Activated naive CD4-positive, alpha-beta T cell treated with anti-CD3 and anti-CD28 coated beads, Interleukin-2, amount 50 U/mL, for 24 hours (primary cell): Measurements from ENCODE around the gene JAKMIP1.

ENCODE experiments used
- H3K27ac Mint-ChIP-seq: one replicate; pipeline ENCODE4 v1.8.0; 2021; ENCODE audit warnings: mild to moderate bottlenecking, mixed read lengths
- H3K27me3 Mint-ChIP-seq: one replicate; pipeline ENCODE4 v1.8.0; 2021; ENCODE audit warnings: mixed read lengths
- H3K36me3 Mint-ChIP-seq: one replicate; pipeline ENCODE4 v1.8.0; 2021; ENCODE audit warnings: mixed read lengths
- H3K4me1 Mint-ChIP-seq: one replicate; pipeline ENCODE4 v1.8.0; 2021; ENCODE audit warnings: mixed read lengths
- H3K4me3 Mint-ChIP-seq: one replicate; pipeline ENCODE4 v1.8.0; 2021; ENCODE audit warnings: mild to moderate bottlenecking, mixed read lengths
- H3K9me3 Mint-ChIP-seq: one replicate; pipeline ENCODE4 v1.8.0; 2021; ENCODE audit warnings: mixed read lengths

JAKMIP1 gene

GRCh38 chr4:6097581-6097980, 102.8 kb downstream of the JAKMIP1 start:
- Mint-ChIP-seq H3K4me1 (no peaks in the 10 kb centered on the region), H3K27ac (no peak overlapping the region), H3K4me3 (no peak overlapping the region), H3K36me3 (no peaks in the 10 kb centered on the region), H3K9me3 (no peaks in the 10 kb centered on the region), H3K27me3 (no peaks in the 10 kb centered on the region)

GRCh38 chr4:6095897-6096296, 104.5 kb downstream of the JAKMIP1 start:
- Mint-ChIP-seq H3K27ac (no peak overlapping the region), H3K27me3 (no peaks in the 10 kb centered on the region), H3K4me3 (no peak overlapping the region), H3K9me3 (no peaks in the 10 kb centered on the region), H3K4me1 (peaks cover 3% of the 10 kb centered on the region), H3K36me3 (no peaks in the 10 kb centered on the region)

- H3K4me3 Mint-ChIP-seq = no peak overlapping the region
- H3K4me1 Mint-ChIP-seq = peaks cover 3% of the 10 kb centered on the region
- no peaks in the 10 kb centered on the region for H3K9me3 Mint-ChIP-seq
- no peaks in the 10 kb centered on the region for H3K36me3 Mint-ChIP-seq
- no peaks in the 10 kb centered on the region for H3K27me3 Mint-ChIP-seq
- no peak overlapping the region for H3K27ac Mint-ChIP-seq
Measured at GRCh38 chr4:6095023-6095752, 105.2 kb downstream of the JAKMIP1 start.

GRCh38 chr4:6093671-6094070, 106.7 kb downstream of the JAKMIP1 start:
- Mint-ChIP-seq H3K4me3 (no peak overlapping the region), H3K9me3 (no peaks in the 10 kb centered on the region), H3K27ac (no peak overlapping the region), H3K36me3 (no peaks in the 10 kb centered on the region), H3K27me3 (no peaks in the 10 kb centered on the region), H3K4me1 (peaks cover 3% of the 10 kb centered on the region)

- H3K4me3 Mint-ChIP-seq = no peak overlapping the region
- H3K9me3 Mint-ChIP-seq = no peaks in the 10 kb centered on the region
- no peaks in the 10 kb centered on the region for H3K27me3 Mint-ChIP-seq
- no peaks in the 10 kb centered on the region for H3K36me3 Mint-ChIP-seq
- no peak overlapping the region for H3K27ac Mint-ChIP-seq
- peaks cover 3% of the 10 kb centered on the region for H3K4me1 Mint-ChIP-seq
Measured at GRCh38 chr4:6092971-6093370, 107.4 kb downstream of the JAKMIP1 start.

GRCh38 chr4:6092131-6092530, 108.2 kb downstream of the JAKMIP1 start:
- no peak overlapping the region for H3K27ac Mint-ChIP-seq
- no peaks in the 10 kb centered on the region for H3K27me3 Mint-ChIP-seq
- no peaks in the 10 kb centered on the region for H3K36me3 Mint-ChIP-seq
- no peaks in the 10 kb centered on the region for H3K9me3 Mint-ChIP-seq
- peaks cover 3% of the 10 kb centered on the region for H3K4me1 Mint-ChIP-seq
- no peak overlapping the region for H3K4me3 Mint-ChIP-seq

- peaks cover 3% of the 10 kb centered on the region for H3K4me1 Mint-ChIP-seq
- H3K27me3 Mint-ChIP-seq = no peaks in the 10 kb centered on the region
- H3K27ac Mint-ChIP-seq = no peak overlapping the region
- H3K36me3 Mint-ChIP-seq = no peaks in the 10 kb centered on the region
- no peaks in the 10 kb centered on the region for H3K9me3 Mint-ChIP-seq
- H3K4me3 Mint-ChIP-seq = no peak overlapping the region
Measured at GRCh38 chr4:6090931-6091330, 109.4 kb downstream of the JAKMIP1 start.

- Mint-ChIP-seq H3K9me3 (no peaks in the 10 kb centered on the region), H3K27me3 (no peaks in the 10 kb centered on the region), H3K36me3 (no peaks in the 10 kb centered on the region), H3K4me3 (no peak overlapping the region), H3K27ac (no peak overlapping the region), H3K4me1 (peaks cover 3% of the 10 kb centered on the region)
Measured at GRCh38 chr4:6088950-6089349, 111.4 kb downstream of the JAKMIP1 start.

GRCh38 chr4:6087669-6088341, 112.5 kb downstream of the JAKMIP1 start:
- Mint-ChIP-seq H3K36me3 (no peaks in the 10 kb centered on the region), H3K4me3 (no peak overlapping the region), H3K27ac (no peak overlapping the region), H3K27me3 (no peaks in the 10 kb centered on the region), H3K9me3 (no peaks in the 10 kb centered on the region), H3K4me1 (peaks cover 3% of the 10 kb centered on the region)

- Mint-ChIP-seq H3K4me1 (no peaks in the 10 kb centered on the region), H3K36me3 (no peaks in the 10 kb centered on the region), H3K27ac (no peak overlapping the region), H3K27me3 (no peaks in the 10 kb centered on the region), H3K9me3 (no peaks in the 10 kb centered on the region), H3K4me3 (no peak overlapping the region)
Measured at GRCh38 chr4:6086846-6087245, 113.5 kb downstream of the JAKMIP1 start.

- peaks cover 2% of the 10 kb centered on the region for H3K9me3 Mint-ChIP-seq
- no peaks in the 10 kb centered on the region for H3K36me3 Mint-ChIP-seq
- no peak overlapping the region for H3K4me3 Mint-ChIP-seq
- no peaks in the 10 kb centered on the region for H3K27me3 Mint-ChIP-seq
- no peaks in the 10 kb centered on the region for H3K4me1 Mint-ChIP-seq
- H3K27ac Mint-ChIP-seq = no peak overlapping the region
Measured at GRCh38 chr4:6085691-6086628, 114.4 kb downstream of the JAKMIP1 start.

GRCh38 chr4:6085028-6085690, 115.2 kb downstream of the JAKMIP1 start:
- peaks cover 8% of the 10 kb centered on the region for H3K9me3 Mint-ChIP-seq
- H3K4me3 Mint-ChIP-seq = no peak overlapping the region
- no peaks in the 10 kb centered on the region for H3K27me3 Mint-ChIP-seq
- H3K27ac Mint-ChIP-seq = no peak overlapping the region
- no peaks in the 10 kb centered on the region for H3K4me1 Mint-ChIP-seq
- H3K36me3 Mint-ChIP-seq = no peaks in the 10 kb centered on the region

- no peaks in the 10 kb centered on the region for H3K36me3 Mint-ChIP-seq
- no peaks in the 10 kb centered on the region for H3K4me1 Mint-ChIP-seq
- peaks cover 8% of the 10 kb centered on the region for H3K9me3 Mint-ChIP-seq
- no peak overlapping the region for H3K27ac Mint-ChIP-seq
- H3K27me3 Mint-ChIP-seq = no peaks in the 10 kb centered on the region
- no peak overlapping the region for H3K4me3 Mint-ChIP-seq
Measured at GRCh38 chr4:6079965-6080364, 120.4 kb downstream of the JAKMIP1 start.

GRCh38 chr4:6078560-6078959, 121.8 kb downstream of the JAKMIP1 start:
- Mint-ChIP-seq H3K4me1 (no peaks in the 10 kb centered on the region), H3K4me3 (no peak overlapping the region), H3K36me3 (no peaks in the 10 kb centered on the region), H3K27ac (no peak overlapping the region), H3K27me3 (no peaks in the 10 kb centered on the region), H3K9me3 (peaks cover 8% of the 10 kb centered on the region)

- Mint-ChIP-seq H3K27ac (no peak overlapping the region), H3K4me1 (no peaks in the 10 kb centered on the region), H3K4me3 (no peak overlapping the region), H3K36me3 (no peaks in the 10 kb centered on the region), H3K27me3 (peaks cover 1% of the 10 kb centered on the region), H3K9me3 (peaks cover 8% of the 10 kb centered on the region)
Measured at GRCh38 chr4:6076391-6076790, 124.0 kb downstream of the JAKMIP1 start.
